HUDEP-2 (cell line): Measurements from ENCODE around the gene IL27RA.

ENCODE experiments used
- DNase-seq, 76 experiments: peaks; one replicate each; lab custom pipeline; 2025; ENCODE audit not compliant: unreplicated experiment in 76 of 76; lab: John Stamatoyannopoulos, UW

Gene IL27RA

GRCh38 chr19:14081797-14082674 is 50.5 kb downstream of the IL27RA start:
- no peak for DNase-seq

GRCh38 chr19:14082675-14082960 is 51.1 kb downstream of the IL27RA start:
- DNase-seq: no peak

GRCh38 chr19:14085309-14085995 is 53.9 kb downstream of the IL27RA start, which contains the start of gene C19orf67:
C19orf67 (minus strand) TSS chr19:14085783; CDS start chr19:14085627, 156 bp downstream.
- no peak for DNase-seq

- no peak for DNase-seq
These were observed 54.5 kb downstream of the IL27RA start for GRCh38 chr19:14086098-14086497.

DNA sequence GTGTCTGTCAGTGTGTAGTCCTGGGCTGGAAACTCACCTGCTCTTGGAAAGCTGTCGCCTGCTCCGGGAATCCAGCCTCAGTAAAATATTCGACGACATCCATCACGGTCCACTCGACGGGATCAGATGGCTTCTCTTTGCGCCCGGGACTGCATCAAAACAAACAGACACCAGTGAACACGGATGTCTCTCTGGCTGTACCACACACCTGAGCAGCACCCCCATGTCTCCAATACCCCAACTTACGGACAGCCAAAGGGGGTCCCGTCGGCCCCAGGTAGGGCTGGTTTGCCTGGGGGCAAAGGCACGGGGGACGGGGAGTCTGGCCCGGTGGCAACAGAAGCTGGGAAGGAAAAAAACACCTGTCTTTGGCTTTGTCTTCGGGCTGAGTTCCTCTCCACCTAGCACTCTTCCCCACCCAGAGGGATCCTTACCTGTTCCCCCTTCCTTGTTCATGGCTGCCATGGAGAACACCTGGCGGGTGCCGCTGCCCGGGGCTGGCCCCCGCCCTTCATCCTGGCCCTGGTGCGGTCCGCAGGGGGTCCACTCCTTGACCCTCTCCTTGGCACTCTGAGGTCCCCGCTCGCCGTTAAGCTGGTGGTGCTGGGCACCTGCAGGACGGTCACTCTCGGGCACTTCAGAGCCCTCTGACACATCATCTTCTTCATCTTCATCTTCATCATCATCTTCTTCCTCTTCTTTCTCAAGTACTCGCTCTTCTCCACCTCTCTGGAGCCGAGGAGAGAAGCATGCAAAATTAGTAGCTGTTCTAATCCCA is 57.3 kb downstream of the IL27RA start:
- DNase-seq: no peak

GRCh38 chr19:14089412-14089661 is 57.8 kb downstream of the IL27RA start:
- DNase-seq: no peak

DNA sequence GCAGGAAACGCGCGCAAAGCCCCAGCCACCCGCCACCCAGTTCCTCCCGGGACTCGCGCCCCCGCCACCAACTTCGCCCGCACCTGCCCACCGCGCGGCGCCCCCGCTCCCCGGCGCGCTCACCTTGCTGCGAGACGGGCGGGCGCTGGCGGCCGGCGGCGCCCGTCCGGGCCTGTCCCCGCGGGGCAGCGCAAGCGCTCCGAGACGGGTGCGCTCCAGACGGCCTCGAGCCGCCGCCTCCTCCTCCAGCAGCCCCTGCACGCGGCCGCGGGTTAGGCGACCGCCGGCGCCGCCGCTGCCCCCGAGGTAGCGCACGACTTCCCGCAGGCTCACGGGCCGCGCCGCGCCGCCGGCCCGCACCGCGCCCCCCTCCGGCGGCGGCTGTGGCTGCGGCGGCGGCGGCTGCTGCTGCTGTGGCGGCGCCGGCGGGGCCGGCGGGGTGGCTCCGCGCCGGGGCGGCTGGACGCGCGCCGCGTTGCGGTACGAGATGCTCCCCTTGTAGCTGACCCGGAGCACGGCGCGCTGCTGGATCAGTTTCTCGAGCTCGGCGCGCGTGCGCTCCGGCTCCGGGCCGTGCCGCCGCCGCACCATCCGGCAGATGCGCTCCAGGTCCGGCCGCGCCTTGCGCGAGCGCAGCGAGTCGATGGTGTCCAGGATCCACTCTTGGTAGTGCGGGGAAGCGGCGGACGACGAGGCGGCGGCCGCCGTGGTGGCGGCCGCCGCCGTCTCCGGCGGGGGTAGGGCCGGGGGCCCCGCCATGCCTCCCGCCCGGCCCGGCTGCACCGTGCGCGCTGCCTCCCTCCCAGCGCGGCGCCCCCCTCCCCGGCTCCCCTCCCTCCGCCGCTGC is 58.3 kb downstream of the IL27RA start:
- DNase-seq: peak in 43 of 76 experiments; percentile 16 to 59 (median 35)

GRCh38 chr19:14090509-14091080 is 59.0 kb downstream of the IL27RA start, which contains the start of gene SAMD1:
SAMD1 (minus strand) TSS chr19:14090751.
- DNase-seq: peak in 67 of 76 experiments; percentile 63 to 96 (median 89)

- DNase-seq: peak in 71 of 76 experiments; percentile 66 to 98 (median 87)
These were observed 59.7 kb downstream of the IL27RA start for GRCh38 chr19:14091081-14091812.

DNA sequence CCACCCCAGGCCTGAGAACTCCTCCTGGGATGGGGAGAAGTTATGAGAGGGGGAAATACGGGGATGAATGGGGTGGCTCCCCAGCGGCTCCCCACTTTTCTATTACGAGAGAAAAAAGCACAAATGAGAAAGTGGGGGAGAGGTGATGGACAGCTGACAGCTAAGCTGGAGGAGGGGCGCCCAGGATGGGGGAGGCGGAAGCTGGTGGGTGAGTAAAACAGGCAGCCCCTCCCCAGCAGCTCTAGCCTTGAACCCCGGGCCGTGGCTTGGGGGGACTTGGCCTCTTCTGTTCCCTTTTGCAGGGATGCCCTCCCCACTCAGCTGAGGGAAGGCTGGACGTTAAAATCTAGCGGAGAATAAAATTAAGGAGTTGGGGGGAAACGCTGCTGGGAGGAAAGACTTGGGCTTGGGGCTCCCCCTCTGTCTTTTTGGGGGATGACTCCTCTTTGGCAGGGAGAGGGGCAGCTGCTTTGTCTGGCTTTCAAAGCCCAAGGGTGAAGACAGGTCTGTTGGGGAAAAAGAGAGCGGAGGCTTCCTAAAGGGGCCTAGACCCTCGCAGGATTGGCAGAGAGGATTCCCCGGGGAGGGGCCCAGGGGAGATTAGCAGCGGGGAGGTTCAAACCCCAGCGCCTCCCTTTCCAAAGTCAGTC is 60.4 kb downstream of the IL27RA start:
- peak in 12 of 76 experiments; percentile 28 to 83 (median 53) for DNase-seq

GRCh38 chr19:14093117-14093823 is 61.7 kb downstream of the IL27RA start:
- DNase-seq: peak in 12 of 76 experiments; percentile 8 to 55 (median 28)

DNA sequence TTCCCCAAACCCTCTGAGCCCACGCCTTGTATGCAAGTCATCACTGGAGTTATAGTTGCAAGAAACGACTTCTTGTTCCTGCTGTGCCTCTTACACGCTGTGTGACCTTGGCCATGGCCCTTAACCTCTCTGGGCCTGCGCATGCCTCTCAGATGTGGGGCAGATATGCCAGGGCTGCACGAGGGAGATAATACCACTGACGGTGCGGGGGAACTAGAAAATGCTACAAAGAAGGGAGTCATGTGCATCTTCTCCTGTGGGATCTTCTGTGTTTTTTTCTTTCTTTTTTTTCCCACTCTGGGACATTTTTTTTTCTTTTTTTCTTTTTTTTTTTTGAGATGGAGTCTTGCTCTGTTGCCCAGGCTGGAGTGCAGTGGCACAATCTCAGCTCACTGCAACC is 63.3 kb downstream of the IL27RA start:
- peak in 65 of 76 experiments; percentile 17 to 85 (median 55) for DNase-seq

- no peak for DNase-seq
These were observed 64.9 kb downstream of the IL27RA start for GRCh38 chr19:14096272-14096992.

GRCh38 chr19:14097532-14098151 is 66.1 kb downstream of the IL27RA start:
- peak in 3 of 76 experiments; percentile 8 to 25 (median 11) for DNase-seq

DNA sequence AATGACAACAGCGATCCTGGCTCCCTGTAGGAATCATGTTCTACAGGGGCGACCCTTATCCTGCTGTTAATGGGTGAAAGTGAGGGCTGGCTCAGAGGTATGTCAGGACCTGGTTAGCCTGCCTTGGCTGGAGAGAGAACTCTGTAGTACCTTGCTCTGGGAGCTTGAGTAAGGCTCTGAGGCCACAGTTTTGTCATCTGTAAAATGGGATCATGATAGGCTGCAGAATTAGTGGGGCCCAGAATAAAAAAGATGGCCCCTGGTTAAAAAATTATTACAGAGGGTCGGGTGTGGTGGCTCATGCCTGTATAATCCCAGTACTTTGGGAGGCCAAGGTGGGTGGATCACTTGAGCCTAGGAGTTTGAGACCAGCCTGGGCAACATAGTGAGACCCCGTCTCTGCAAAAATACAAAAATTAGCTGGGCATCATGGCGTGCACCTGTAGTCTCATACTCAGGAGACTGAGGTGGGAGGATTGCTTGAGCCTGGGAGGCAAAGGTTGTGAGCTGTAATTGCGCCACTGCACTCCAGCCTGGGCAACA is 69.5 kb downstream of the IL27RA start:
- no peak for DNase-seq

- DNase-seq: no peak
These were observed 70.6 kb downstream of the IL27RA start for GRCh38 chr19:14102102-14102696.
